Measurements from ENCODE around the gene TMEM131. TPM values are rescaled to one million over a fixed set of nuclear protein-coding genes. Genes with fewer than 3 reads are reported as not detected.
"Not testable (repeated sequence)": the region's sequence is repeated elsewhere in the genome, so short reads cannot be mapped to it uniquely, and the experiment has no call there.

Gene TMEM131
- total and polyA plus RNA-seq, 12 donors: 8.2 to 34.3 (median 30.0) TPM

DNA sequence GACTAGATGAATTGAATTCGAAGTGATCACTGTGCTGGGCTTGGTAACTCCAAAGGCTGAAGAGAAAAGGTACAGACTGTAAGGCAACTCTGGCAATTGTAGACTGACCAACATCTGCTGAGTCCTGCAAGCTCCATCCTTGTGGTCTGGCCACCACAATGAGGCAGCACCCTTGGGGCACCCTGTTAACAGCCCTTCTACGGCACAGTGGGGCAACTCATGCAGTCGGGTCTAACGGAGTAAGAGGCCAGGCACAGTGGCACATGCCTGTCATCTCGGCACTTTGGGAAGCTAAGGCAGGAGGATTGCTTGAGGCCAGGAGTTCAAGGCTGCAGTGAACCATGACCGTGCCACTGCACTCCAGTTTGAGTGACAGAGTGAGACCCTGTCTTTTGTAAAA is 155.6 kb downstream of the TMEM131 start:
- Histone ChIP-seq H3K27me3 (no peaks in the 10 kb centered on the region), H3K36me3 (peaks cover 0 to 62% (median 6%) of the 10 kb centered on the region in 9 donors), H3K27ac (no peak overlapping the region), H3K9me3 (no peaks in the 10 kb centered on the region), H3K4me1 (peaks cover 0 to 14% (median 0%) of the 10 kb centered on the region in 9 donors), H3K4me3 (no peak overlapping the region)
- intact Hi-C loops (cut with DNase I): no loop called here
- WGBS, 2 donors: 95 to 96% methylated on average over 6 of the region's 6 CpGs
- TF ChIP-seq, protein P1, sequence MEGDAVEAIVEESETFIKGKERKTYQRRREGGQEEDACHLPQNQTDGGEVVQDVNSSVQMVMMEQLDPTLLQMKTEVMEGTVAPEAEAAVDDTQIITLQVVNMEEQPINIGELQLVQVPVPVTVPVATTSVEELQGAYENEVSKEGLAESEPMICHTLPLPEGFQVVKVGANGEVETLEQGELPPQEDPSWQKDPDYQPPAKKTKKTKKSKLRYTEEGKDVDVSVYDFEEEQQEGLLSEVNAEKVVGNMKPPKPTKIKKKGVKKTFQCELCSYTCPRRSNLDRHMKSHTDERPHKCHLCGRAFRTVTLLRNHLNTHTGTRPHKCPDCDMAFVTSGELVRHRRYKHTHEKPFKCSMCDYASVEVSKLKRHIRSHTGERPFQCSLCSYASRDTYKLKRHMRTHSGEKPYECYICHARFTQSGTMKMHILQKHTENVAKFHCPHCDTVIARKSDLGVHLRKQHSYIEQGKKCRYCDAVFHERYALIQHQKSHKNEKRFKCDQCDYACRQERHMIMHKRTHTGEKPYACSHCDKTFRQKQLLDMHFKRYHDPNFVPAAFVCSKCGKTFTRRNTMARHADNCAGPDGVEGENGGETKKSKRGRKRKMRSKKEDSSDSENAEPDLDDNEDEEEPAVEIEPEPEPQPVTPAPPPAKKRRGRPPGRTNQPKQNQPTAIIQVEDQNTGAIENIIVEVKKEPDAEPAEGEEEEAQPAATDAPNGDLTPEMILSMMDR (IDR thresholded peaks at IDR 0.05): no peak
- ATAC-seq: no peak
- DNase-seq: no peak

DNA sequence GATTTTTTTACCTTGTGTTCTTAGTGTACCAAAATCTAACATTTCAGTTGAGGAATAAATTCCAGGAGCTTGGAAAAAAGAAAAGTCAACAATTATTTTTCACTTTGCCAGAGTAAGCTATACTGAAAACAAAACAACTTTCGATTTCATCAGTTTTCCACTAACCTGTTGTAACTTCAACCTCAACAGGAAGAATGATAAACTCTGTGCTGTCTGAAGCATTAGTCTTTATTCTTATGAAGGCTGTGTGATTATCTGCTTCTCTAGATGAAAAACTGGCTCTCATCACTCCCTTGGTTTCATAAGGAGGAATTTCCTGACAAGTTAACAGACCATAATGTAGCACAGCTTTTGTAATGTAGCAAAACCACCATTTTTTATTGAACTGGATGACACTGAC is 161.1 kb downstream of the TMEM131 start:
- 67 to 71% methylated on average over 1 of the region's 1 CpG for WGBS, 2 donors

DNA sequence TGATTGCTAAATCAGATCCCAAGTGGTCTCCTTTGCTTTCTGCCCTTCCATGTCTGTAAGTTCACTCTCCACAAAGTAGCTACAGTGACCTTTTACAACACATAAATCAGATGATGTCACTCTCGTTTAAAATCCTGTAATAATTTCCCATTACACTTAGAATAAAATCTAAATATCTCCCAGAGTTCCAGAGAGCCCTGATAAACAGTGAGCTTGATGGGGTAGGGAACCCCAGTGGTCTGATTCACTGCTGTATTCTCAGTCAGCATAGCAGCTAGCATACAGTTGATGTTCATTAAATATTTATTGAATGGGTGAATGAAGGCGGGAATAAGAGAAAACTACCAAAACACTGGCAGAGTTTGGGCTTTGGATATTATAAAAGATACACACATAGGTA is 164.6 kb downstream of the TMEM131 start:
- H3K27ac ChIP-seq: no peak overlapping the region
- intact Hi-C loops (cut with DNase I): no loop called here
- WGBS, 2 donors: 81 to 83% methylated on average over 2 of the region's 2 CpGs
- H3K4me3 ChIP-seq: no peak overlapping the region
- ATAC-seq: no peak
- H3K9me3 ChIP-seq: peaks cover 0 to 5% (median 0%) of the 10 kb centered on the region in 11 donors
- H3K27me3 ChIP-seq: no peaks in the 10 kb centered on the region
- DNase-seq: no peak
- peaks cover 0 to 50% (median 3%) of the 10 kb centered on the region in 9 donors for H3K36me3 ChIP-seq
- peaks cover 0 to 19% (median 7%) of the 10 kb centered on the region in 9 donors for H3K4me1 ChIP-seq
- TF ChIP-seq, protein P1 (IDR thresholded peaks at IDR 0.05): no peak

More for the DNA sequence above, 161.1 kb downstream of the TMEM131 start:
- Histone ChIP-seq H3K4me1 (peaks cover 0 to 17% (median 7%) of the 10 kb centered on the region in 9 donors), H3K36me3 (peaks cover 0 to 62% (median 6%) of the 10 kb centered on the region in 9 donors), H3K27me3 (no peaks in the 10 kb centered on the region), H3K4me3 (no peak overlapping the region), H3K27ac (peak overlapping the region in 1 of 10 donors; percentile 49), H3K9me3 (peaks cover 0 to under 1% (median 0%) of the 10 kb centered on the region in 11 donors)
- intact Hi-C loops (cut with DNase I): no loop called here
- TF ChIP-seq, protein P1 (IDR thresholded peaks at IDR 0.05): no peak
- DNase-seq: no peak
- ATAC-seq: no peak

DNA sequence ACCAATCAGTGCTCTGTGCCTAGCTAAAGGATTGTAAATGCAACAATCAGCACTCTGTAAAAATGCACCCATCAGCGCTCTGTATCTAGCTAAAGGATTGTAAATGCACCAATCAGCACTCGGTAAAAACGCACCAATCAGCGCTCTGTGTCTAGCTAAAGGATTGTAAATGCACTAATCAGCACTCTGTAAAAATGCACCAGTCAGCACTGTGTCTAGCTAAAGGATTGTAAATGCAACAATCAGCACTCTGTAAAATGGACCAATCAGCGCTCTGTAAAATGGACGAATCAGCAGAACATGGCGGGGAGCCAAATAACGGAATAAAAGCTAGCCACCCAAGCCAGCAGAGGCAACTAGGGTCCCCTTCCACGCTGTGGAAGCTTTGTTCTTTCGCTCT is 166.5 kb downstream of the TMEM131 start:
- 93 to 95% methylated on average over 10 of the region's 10 CpGs for WGBS, 2 donors
- H3K9me3 ChIP-seq, DNase-seq, H3K27me3 ChIP-seq, ATAC-seq, H3K27ac ChIP-seq, H3K4me3 ChIP-seq: not testable (repeated sequence)
- intact Hi-C loops (cut with DNase I): loop anchor here in 1 of 10 donors (10.0 kb wide), 1 partner anchor 66 kb away; no protein-coding TSS in a partner anchor
- Histone ChIP-seq H3K36me3 (peaks cover 0 to 43% (median 0%) of the 10 kb centered on the region in 9 donors), H3K4me1 (peaks cover 0 to 19% (median 7%) of the 10 kb centered on the region in 9 donors)

DNA sequence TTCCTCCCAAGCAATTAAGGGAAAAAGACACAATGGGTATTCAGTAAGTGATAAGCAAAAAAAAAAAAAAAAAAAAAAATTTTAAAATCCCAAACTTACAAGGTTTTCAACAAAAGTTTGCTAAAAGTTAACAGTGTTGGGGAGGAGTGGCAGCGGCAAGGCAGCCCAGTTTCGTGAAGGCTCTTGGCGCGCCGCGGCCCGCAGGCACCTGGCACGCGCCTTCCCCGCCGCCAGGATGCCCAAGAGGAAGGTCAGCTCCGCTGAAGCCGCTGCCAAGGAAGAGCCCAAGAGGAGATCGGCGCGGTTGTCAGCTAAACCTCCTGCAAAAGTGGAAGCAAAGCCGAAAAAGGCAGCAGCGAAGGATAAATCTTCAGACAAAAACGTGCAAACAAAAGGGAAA is 168.7 kb downstream of the TMEM131 start:
- DNase-seq, H3K27ac ChIP-seq, H3K9me3 ChIP-seq, ATAC-seq, H3K27me3 ChIP-seq, H3K4me3 ChIP-seq: not testable (repeated sequence)
- intact Hi-C loops (cut with DNase I): loop anchor here in 1 of 10 donors (10.0 kb wide), 1 partner anchor 68 kb away; no protein-coding TSS in a partner anchor
- 98% methylated on average over 19 of the region's 19 CpGs for WGBS, 2 donors
- H3K4me1 ChIP-seq: peaks cover 0 to 19% (median 7%) of the 10 kb centered on the region in 9 donors
- peaks cover 0 to 37% (median 0%) of the 10 kb centered on the region in 9 donors for H3K36me3 ChIP-seq

DNA sequence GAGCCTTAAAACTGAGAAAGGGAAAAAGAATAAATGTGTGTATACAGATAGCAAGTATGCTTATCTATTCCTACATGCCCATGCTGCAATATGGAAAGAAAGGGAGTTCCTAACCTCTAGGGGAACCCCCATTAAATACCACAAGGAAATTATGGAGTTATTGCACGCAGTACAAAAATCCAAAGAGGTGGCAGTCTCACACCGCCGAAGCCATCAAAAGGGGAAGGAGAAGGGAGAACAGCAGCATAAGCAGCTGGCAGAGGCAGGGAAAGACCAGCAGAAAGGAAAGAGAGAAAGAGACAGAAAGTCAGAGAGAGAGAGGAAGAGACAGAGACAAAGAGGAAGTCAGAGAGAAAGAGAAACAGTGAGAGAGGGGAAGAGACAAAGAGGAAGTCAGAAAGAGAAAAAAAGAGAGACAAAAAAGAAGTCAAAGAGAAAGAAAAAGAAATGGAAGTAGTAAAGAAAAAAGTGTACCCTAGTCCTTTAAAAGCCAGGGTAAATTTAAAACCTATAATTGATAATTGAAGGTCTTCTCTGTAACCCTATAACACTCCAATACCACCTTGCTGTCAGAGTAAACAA is 169.4 kb downstream of the TMEM131 start:
- not testable (repeated sequence) for H3K27me3 ChIP-seq, DNase-seq, H3K9me3 ChIP-seq, ATAC-seq, H3K4me3 ChIP-seq
- Histone ChIP-seq H3K36me3 (peaks cover 0 to 36% (median 0%) of the 10 kb centered on the region in 9 donors), H3K4me1 (peaks cover 0 to 19% (median 7%) of the 10 kb centered on the region in 9 donors), H3K27ac (peak overlapping the region in 1 of 10 donors; percentile 3)
- WGBS, 2 donors: 76 to 89% methylated on average over 3 of the region's 3 CpGs
- intact Hi-C loops (cut with DNase I): loop anchor here in 1 of 10 donors (10.0 kb wide), 1 partner anchor 68 kb away; no protein-coding TSS in a partner anchor

DNA sequence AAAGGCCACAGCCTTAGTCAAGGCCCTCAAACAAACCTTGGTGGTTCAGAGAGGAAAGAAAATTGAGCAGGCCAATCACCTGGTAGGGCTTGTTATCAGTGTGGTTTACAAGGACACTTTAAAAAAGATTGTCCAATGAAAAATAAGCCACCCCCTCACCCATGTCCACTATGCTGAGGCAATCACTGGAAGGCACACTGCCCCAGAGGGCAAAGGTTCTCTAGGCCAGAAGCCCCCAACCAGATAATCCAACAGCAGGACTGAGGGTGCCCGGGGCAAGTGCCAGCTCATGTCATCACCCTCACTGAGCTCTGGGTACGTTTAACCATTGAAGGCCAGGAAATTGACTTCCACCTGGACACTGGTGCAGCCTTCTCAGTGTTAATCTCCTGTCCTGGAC is 171.7 kb downstream of the TMEM131 start:
- not testable (repeated sequence) for H3K9me3 ChIP-seq, H3K4me1 ChIP-seq, ATAC-seq, DNase-seq, H3K4me3 ChIP-seq, H3K27me3 ChIP-seq, H3K27ac ChIP-seq
- WGBS, 2 donors: 41 to 72% methylated on average over 2 of the region's 2 CpGs
- peaks cover 0 to 52% (median 6%) of the 10 kb centered on the region in 9 donors for H3K36me3 ChIP-seq
- intact Hi-C loops (cut with DNase I): loop anchor here in 1 of 10 donors (10.0 kb wide), 1 partner anchor 71 kb away; no protein-coding TSS in a partner anchor

DNA sequence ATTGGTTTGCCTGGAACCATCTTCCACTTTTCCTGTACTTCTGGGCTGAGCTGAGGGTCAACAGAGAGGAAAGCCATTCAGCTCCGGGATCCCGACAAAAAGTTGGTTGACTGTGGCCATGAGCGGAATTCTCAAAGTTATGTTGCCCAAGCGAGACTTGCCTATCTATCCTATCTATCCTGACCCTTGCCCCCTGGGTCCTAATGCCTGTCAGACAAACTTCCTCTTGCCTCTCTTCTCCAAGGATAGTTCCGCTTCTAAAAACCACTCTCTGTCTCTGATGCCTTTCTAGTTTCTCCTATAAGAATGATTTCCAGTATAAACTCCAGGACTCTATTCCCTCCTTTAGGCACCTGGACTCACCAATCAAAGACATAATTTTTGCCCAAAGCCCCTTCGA is 173.9 kb downstream of the TMEM131 start:
- H3K4me1 ChIP-seq: not testable (repeated sequence)

More for the DNA sequence above, 173.9 kb downstream of the TMEM131 start:
- intact Hi-C loops (cut with DNase I): loop anchor here in 1 of 10 donors (10.0 kb wide), 1 partner anchor 73 kb away; no protein-coding TSS in a partner anchor
- not testable (repeated sequence) for H3K9me3 ChIP-seq, ATAC-seq, H3K4me3 ChIP-seq, H3K27me3 ChIP-seq, DNase-seq, H3K27ac ChIP-seq
- H3K36me3 ChIP-seq: peaks cover 0 to 67% (median 6%) of the 10 kb centered on the region in 9 donors
- WGBS, 2 donors: 98 to 99% methylated on average over 6 of the region's 6 CpGs

Data from heart right ventricle (tissue), 16 donors.